K562 (cell line): ENCODE data around the gene HDAC7. TPM values are rescaled to one million over a fixed set of nuclear protein-coding genes. Genes with fewer than 3 reads are reported as not detected.

Experiments
- CBFB ChIP-seq: sonication (generic); formaldehyde crosslinking; IDR thresholded peaks from 2 replicates; pipeline ENCODE4 v1.4.0; 2020; ENCODE audit warnings: mild to moderate bottlenecking, missing genetic modification reagents
- CREBBP ChIP-seq: IDR thresholded peaks from one replicate; pipeline ENCODE4 v1.6.1; 2012; ENCODE audit warnings: low read depth, mild to moderate bottlenecking, control low read depth, inconsistent platforms, low read length
- E2F4 ChIP-seq: sonication (generic); formaldehyde crosslinking; IDR thresholded peaks from 2 replicates; pipeline ENCODE4 v1.8.0; 2022; ENCODE audit warnings: mild to moderate bottlenecking, low read depth, missing genetic modification reagents
- E2F6 ChIP-seq, 2 experiments: IDR thresholded peaks; 2 replicates each; pipeline ENCODE4 v1.6.1; 2011; ENCODE audit warnings: borderline replicate concordance in 1 of 2, control low read depth in 1 of 2, low read depth in 1 of 2, low read length in 1 of 2, mild to moderate bottlenecking in 1 of 2, mixed read lengths in 1 of 2, moderate library complexity in 1 of 2; ENCODE audit not compliant: insufficient read depth in 1 of 2, insufficient read length in 1 of 2, poor library complexity in 1 of 2, severe bottlenecking in 1 of 2; ENCODE audit errors: extremely low read depth in 1 of 2
- E2F8 ChIP-seq: fragments of 450-650 bp; IDR thresholded peaks from 2 replicates; pipeline ENCODE4 v1.7.1; 2018; ENCODE audit warnings: mild to moderate bottlenecking, low read depth; ENCODE audit not compliant: partially characterized antibody
- HMG20B ChIP-seq: fragments of 250-450 bp; sonication (Bioruptor Pico); IDR thresholded peaks from 2 replicates; pipeline ENCODE4 v1.5.0; 2021; ENCODE audit warnings: mild to moderate bottlenecking
- KLF6 ChIP-seq: fragments of 250-450 bp; sonication (Bioruptor Pico); IDR thresholded peaks from 2 replicates; pipeline ENCODE4 v1.4.0; 2020; ENCODE audit warnings: mild to moderate bottlenecking, moderate library complexity, borderline replicate concordance
- NELFE ChIP-seq: IDR thresholded peaks from 2 replicates; pipeline ENCODE4 v1.6.1; 2011; ENCODE audit warnings: mild to moderate bottlenecking; ENCODE audit not compliant: insufficient read depth, insufficient read length
- NONO ChIP-seq, 2 experiments: fragments of 200-400 bp in 1 of 2; fragments of 450-650 bp in 1 of 2; formaldehyde crosslinking in 1 of 2; IDR thresholded peaks; 2 replicates each; pipeline ENCODE4 v1.6.1; 2017; ENCODE audit warnings: low read depth in 2 of 2, mild to moderate bottlenecking in 2 of 2, moderate library complexity in 2 of 2, low read length in 1 of 2
- RFX7 ChIP-seq: fragments of 250-450 bp; sonication (Bioruptor Pico); IDR thresholded peaks from 2 replicates; pipeline ENCODE4 v1.5.1; 2021; ENCODE audit warnings: mild to moderate bottlenecking
- RHOXF2B ChIP-seq: fragments of 250-450 bp; sonication (Bioruptor Pico); conservative IDR thresholded peaks from 2 replicates; pipeline ENCODE4 v1.5.1; 2021
- TARDBP ChIP-seq: fragments of 450-650 bp; IDR thresholded peaks from 2 replicates; pipeline ENCODE4 v1.6.1; 2016
- TEAD2 ChIP-seq: fragments of 450-650 bp; IDR thresholded peaks from 2 replicates; pipeline ENCODE4 v1.6.1; 2016; ENCODE audit warnings: missing genetic modification characterization, control low read depth, missing compliant biosample characterization
- ZBTB1 ChIP-seq: sonication (generic); formaldehyde crosslinking; IDR thresholded peaks from 2 replicates; pipeline ENCODE4 v1.8.1; 2023; ENCODE audit warnings: missing genetic modification reagents, low read depth, mild to moderate bottlenecking, borderline replicate concordance
- ZHX1 ChIP-seq: fragments of 150-350 bp; conservative IDR thresholded peaks from 2 replicates; pipeline ENCODE4 v1.6.1; 2014; ENCODE audit warnings: low read length
- ZKSCAN8 ChIP-seq: fragments of 200-800 bp; sonication (Bioruptor generic); IDR thresholded peaks from 2 replicates; pipeline ENCODE4 v1.6.1; 2016; ENCODE audit warnings: missing genetic modification characterization, missing compliant biosample characterization
- ZNF431 ChIP-seq: sonication (generic); formaldehyde crosslinking; IDR thresholded peaks from 2 replicates; pipeline ENCODE4 v1.8.0; 2022; ENCODE audit warnings: mild to moderate bottlenecking, missing genetic modification reagents
- ZNF778 ChIP-seq: fragments of 450-650 bp; formaldehyde crosslinking; IDR thresholded peaks from 2 replicates; pipeline ENCODE4 v1.4.0; 2020; ENCODE audit warnings: mild to moderate bottlenecking, moderate library complexity
- ZNF79 ChIP-seq: fragments of 250-450 bp; sonication (Bioruptor Pico); IDR thresholded peaks from 2 replicates; pipeline ENCODE4 v1.4.0; 2020; ENCODE audit warnings: low read depth, mild to moderate bottlenecking, moderate library complexity
- polyA plus RNA-seq, 8 experiments: library from polyadenylated mRNA; depleted of rRNA in 4 of 8; stranded (reverse) in 5 of 8; unstranded in 3 of 8; fragments of >200 nt; fragmentation: Nextera tagmentation in 2 of 8; fragmentation: Illumina TruSeq in 1 of 8; extraction: Ambion mirVana in 2 of 8; extraction: Trizol in 1 of 8; gene quantifications; 2 replicates each; pipeline versions ENCODE4 v1.2.1 to v1.2.3, GENCODE V29; 2011 to 2014; ENCODE audit warnings: inconsistent platforms in 1 of 8, missing spikeins in 1 of 8
- total RNA-seq, 7 experiments: library from RNA; depleted of rRNA in 6 of 7; stranded (reverse); fragments of >200 nt in 6 of 7; fragmentation: Illumina TruSeq in 2 of 7; extraction: Trizol in 2 of 7; gene quantifications; 2 replicates each; pipeline versions ENCODE4 v1.2.1 to v1.2.3, GENCODE V29; 2011 to 2021; ENCODE audit warnings: low replicate concordance in 1 of 7
- TF ChIP-seq, protein P1 (sequence below): fragments of 250-450 bp; sonication (Bioruptor Pico); IDR thresholded peaks from 2 replicates; pipeline ENCODE4 v1.8.0; 2021; ENCODE audit warnings: borderline replicate concordance, mild to moderate bottlenecking, moderate library complexity; ENCODE audit not compliant: poor library complexity, severe bottlenecking

HDAC7 gene
- total and polyA plus RNA-seq, 9 of the 15 experiments (the other 6 are each of a cell fraction or from before 2014, with no cell fraction given) = 2.5 to 129 (median 31.1) TPM

DNA sequence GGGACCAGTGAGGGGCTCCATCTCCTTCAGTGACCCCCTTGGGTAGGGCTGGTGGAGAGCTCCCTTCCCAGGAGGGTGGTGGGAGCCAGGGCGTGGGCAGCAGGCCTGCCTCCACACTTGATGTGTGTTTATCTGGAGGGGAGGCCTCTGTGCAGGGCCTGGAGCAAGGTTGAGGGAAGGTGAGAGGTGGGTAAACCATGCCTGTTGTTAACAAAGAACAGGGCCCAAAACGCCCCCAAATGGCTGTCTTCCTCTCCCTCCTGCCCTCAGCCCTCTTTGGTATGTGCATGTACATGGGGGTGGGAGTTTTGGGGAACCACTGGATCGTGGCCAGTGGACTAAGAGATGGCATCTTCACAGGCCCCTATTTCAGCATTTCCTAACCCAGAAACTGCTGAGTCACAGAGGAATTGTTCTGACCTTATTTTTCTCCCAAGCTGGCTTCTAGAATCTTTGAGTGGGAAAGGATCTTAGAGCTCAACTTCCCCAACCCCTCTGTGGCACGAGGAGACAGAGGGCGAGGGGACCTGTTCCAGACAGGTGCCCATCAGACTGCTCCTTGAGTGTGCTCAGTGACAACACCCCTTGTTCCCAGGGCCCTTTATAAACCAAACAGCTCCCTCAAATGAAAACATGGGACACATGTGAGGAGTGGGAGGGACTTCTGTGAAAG lies 43.1 kb downstream of the HDAC7 start (continued):
- TF ChIP-seq ZHX1 (no peak), CREBBP (no peak), E2F6 (IDR thresholded peaks at IDR 0.05; ENCODE audit: borderline replicate concordance in 1 of 2, extremely low read depth in 1 of 2, insufficient read depth in 1 of 2, insufficient read length in 1 of 2, low read depth in 1 of 2, low read length in 1 of 2, poor library complexity in 1 of 2, severe bottlenecking in 1 of 2) (no peak), ZBTB1 (no peak), E2F8 (no peak), KLF6 (no peak), HMG20B (CRISPR knock-in tag) (no peak), ZKSCAN8 (CRISPR knock-in tag) (no peak), ZNF778 (CRISPR knock-in tag) (no peak), ZNF79 (CRISPR knock-in tag) (no peak), RHOXF2B (no peak), CBFB (CRISPR knock-in tag) (no peak), ZNF431 (CRISPR knock-in tag) (no peak), RFX7 (CRISPR knock-in tag) (no peak), TARDBP (no peak), TEAD2 (tag) (no peak), NELFE (no peak), NONO (IDR thresholded peaks at IDR 0.05; ENCODE audit: low read depth in 2 of 2, low read length in 1 of 2) (no peak), E2F4 (CRISPR knock-in tag) (no peak)
- TF ChIP-seq, protein P1, sequence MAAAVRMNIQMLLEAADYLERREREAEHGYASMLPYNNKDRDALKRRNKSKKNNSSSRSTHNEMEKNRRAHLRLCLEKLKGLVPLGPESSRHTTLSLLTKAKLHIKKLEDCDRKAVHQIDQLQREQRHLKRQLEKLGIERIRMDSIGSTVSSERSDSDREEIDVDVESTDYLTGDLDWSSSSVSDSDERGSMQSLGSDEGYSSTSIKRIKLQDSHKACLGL = no peak
